Measurements from ENCODE around the gene PIN1. TPM values are rescaled to one million over a fixed set of nuclear protein-coding genes. Genes with fewer than 3 reads are reported as not detected.
A peak's percentile ranks its signal among the peaks of the same experiment; 100 is the strongest.

PIN1 gene
- total and polyA plus RNA-seq, 2 of the 13 experiments (the other 11 are each of a cell fraction or from before 2014, with no cell fraction given), result 31.9 to 72.0 TPM

GRCh38 chr19:9785367-9786331 is 49.5 kb upstream of the PIN1 start (continued):
- TF ChIP-seq ZBTB43 (CRISPR knock-in tag; conservative IDR thresholded peaks at IDR 0.05) (no peak), BHLHE40 (IDR thresholded peaks at IDR 0.05; ENCODE audit: low read length) (no peak), ZNF10 (CRISPR knock-in tag; IDR thresholded peaks at IDR 0.05; ENCODE audit: borderline replicate concordance, low read depth) (no peak), GMEB1 (CRISPR knock-in tag; IDR thresholded peaks at IDR 0.05; ENCODE audit: borderline replicate concordance) (peak; percentile 69; the same call in 1 of the 2 replicates), TGIF2 (CRISPR knock-in tag; IDR thresholded peaks at IDR 0.05) (no peak), LBX2 (CRISPR knock-in tag; IDR thresholded peaks at IDR 0.05; ENCODE audit: borderline replicate concordance) (no peak), ZNF276 (CRISPR knock-in tag; IDR thresholded peaks at IDR 0.05; ENCODE audit: low read depth) (no peak), ZNF574 (CRISPR knock-in tag; IDR thresholded peaks at IDR 0.05) (no peak; the same call in 1 of the 2 replicates), NFKB2 (CRISPR knock-in tag; IDR thresholded peaks at IDR 0.05; ENCODE audit: borderline replicate concordance) (no peak), PCBP2 (optimal IDR thresholded peaks at IDR 0.05; ENCODE audit: low read depth, low read length, poor library complexity, severe bottlenecking) (no peak), SIX1 (CRISPR knock-in tag; IDR thresholded peaks at IDR 0.05; ENCODE audit: borderline replicate concordance) (no peak), HOXA9 (CRISPR knock-in tag; IDR thresholded peaks at IDR 0.05; ENCODE audit: borderline replicate concordance) (no peak), PAXIP1 (CRISPR knock-in tag; conservative IDR thresholded peaks at IDR 0.05) (peak; percentile 74)
